Measurements from ENCODE around the gene GRM4. TPM values are rescaled to one million over a fixed set of nuclear protein-coding genes. Genes with fewer than 3 reads are reported as not detected.
A peak's percentile ranks its signal among the peaks of the same experiment; 100 is the strongest.

GRM4 gene
- total RNA-seq, 1 experiment from 2014 or later = 5.6 TPM

- Histone ChIP-seq H4K91ac (ENCODE audit: insufficient read length, low read depth, low read length) (no peak overlapping the region), H3K4ac (ENCODE audit: low read depth, low read length) (no peak overlapping the region), H3K9ac (ENCODE audit: extremely low read depth, insufficient read length, low read length) (no peak overlapping the region), H2AFZ (ENCODE audit: low read length) (no peak overlapping the region), H3K9me3 (ENCODE audit: control insufficient read depth, low read depth, low read length) (no peaks in the 10 kb centered on the region), H3K23ac (ENCODE audit: insufficient read length, low read depth, low read length) (no peak overlapping the region), H3K79me2 (ENCODE audit: insufficient read depth, low read length) (no peaks in the 10 kb centered on the region), H4K5ac (ENCODE audit: insufficient read length, low read depth, low read length) (no peak overlapping the region), H2BK5ac (ENCODE audit: insufficient read length, low read length) (no peak overlapping the region), H2BK12ac (ENCODE audit: insufficient read length, low read depth, low read length) (no peak overlapping the region), H3K4me1 (ENCODE audit: insufficient read depth, low read length) (peaks cover 29% of the 10 kb centered on the region), H3K27ac (ENCODE audit: insufficient read length, low read depth, low read length) (no peak overlapping the region), H4K8ac (replicated peaks; ENCODE audit: insufficient read length, low read depth, low read length) (no peak overlapping the region), H3K18ac (ENCODE audit: insufficient read length, low read depth, low read length) (no peak overlapping the region), H4K20me1 (ENCODE audit: control insufficient read depth, insufficient read depth, insufficient read length) (no peaks in the 10 kb centered on the region), H2BK15ac (ENCODE audit: low read depth, low read length) (no peak overlapping the region), H3K14ac (ENCODE audit: insufficient read depth, low read length) (no peak overlapping the region), H3K56ac (ENCODE audit: insufficient read length, low read depth, low read length) (no peak overlapping the region), H3K27me3 (ENCODE audit: insufficient read depth, low read length) (no peaks in the 10 kb centered on the region), H3K79me1 (ENCODE audit: insufficient read depth, low read depth, low read length, poor library complexity, severe bottlenecking) (no peaks in the 10 kb centered on the region), H3T11ph (ENCODE audit: low read length) (no peak overlapping the region), H2BK120ac (ENCODE audit: low read depth, low read length, poor library complexity, severe bottlenecking) (no peak overlapping the region), H3K4me2 (ENCODE audit: insufficient read depth, insufficient read length, low read length) (peak overlapping the region; percentile 72), H2AK5ac (ENCODE audit: insufficient read length, low read length) (no peak overlapping the region), H2BK20ac (ENCODE audit: low read depth, low read length, poor library complexity, severe bottlenecking) (no peak overlapping the region), H3K23me2 (ENCODE audit: insufficient read length, low read depth, low read length, poor library complexity, severe bottlenecking) (peaks cover 3% of the 10 kb centered on the region)
- Mint-ChIP-seq H3K36me3 (ENCODE audit: insufficient read depth in 1 of 3, low read depth in 3 of 3) (no peaks in the 10 kb centered on the region; a peak in 3 of 7 replicates), H3K9me3 (peaks cover 0 to 2% of the 10 kb centered on the region in 2 experiments; a peak in 1 of 5 replicates), H3K4me1 (peaks cover 48 to 72% of the 10 kb centered on the region in 2 experiments), H3K27me3 (ENCODE audit: low read depth) (no peaks in the 10 kb centered on the region; the same call in none of the 2 replicates), H3K4me3 (peak overlapping the region; percentile 39 to 71), H3K27ac (peak overlapping the region in 1 of 3 experiments; percentile 88; a peak in 3 of 7 replicates)
- DNase-seq = peak; percentile 89
- no CpG with 5 or more reads among the region's 20 CpGs for WGBS (ENCODE audit: extremely low coverage, insufficient read length, low lambda C conversion rate)
- no peak for TF ChIP-seq CTCF (conservative IDR thresholded peaks at IDR 0.05)
Measured at GRCh38 chr6:34132486-34133185, 13.3 kb downstream of the GRM4 start.

Data from H9 (cell line).